Measurements from ENCODE around the gene ZBTB39.

DNA sequence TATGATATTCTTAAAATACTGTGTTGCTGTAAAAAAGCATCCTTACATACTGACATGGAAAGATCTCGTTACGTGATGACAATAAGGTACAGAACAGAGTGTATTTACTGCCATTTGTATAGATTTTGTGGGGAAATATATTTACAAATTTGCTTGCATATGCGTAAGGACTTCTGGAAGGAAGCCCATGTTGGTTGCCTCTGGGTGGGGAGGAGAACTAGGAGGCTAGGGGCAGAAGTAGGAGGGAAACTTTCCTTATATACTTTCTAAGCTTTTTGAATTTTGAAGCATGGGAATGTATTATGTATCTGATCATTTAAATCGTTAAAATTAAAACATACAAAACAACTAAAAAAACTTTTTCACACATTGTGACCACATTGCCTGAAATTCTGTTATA lies 33.9 kb upstream of the ZBTB39 start:
- TF ChIP-seq, protein P1, sequence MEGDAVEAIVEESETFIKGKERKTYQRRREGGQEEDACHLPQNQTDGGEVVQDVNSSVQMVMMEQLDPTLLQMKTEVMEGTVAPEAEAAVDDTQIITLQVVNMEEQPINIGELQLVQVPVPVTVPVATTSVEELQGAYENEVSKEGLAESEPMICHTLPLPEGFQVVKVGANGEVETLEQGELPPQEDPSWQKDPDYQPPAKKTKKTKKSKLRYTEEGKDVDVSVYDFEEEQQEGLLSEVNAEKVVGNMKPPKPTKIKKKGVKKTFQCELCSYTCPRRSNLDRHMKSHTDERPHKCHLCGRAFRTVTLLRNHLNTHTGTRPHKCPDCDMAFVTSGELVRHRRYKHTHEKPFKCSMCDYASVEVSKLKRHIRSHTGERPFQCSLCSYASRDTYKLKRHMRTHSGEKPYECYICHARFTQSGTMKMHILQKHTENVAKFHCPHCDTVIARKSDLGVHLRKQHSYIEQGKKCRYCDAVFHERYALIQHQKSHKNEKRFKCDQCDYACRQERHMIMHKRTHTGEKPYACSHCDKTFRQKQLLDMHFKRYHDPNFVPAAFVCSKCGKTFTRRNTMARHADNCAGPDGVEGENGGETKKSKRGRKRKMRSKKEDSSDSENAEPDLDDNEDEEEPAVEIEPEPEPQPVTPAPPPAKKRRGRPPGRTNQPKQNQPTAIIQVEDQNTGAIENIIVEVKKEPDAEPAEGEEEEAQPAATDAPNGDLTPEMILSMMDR (IDR thresholded peaks at IDR 0.05), result no peak
- TF ChIP-seq POLR2A (IDR thresholded peaks at IDR 0.05), result no peak
